Measurements from ENCODE around the gene ERC2.

DNA sequence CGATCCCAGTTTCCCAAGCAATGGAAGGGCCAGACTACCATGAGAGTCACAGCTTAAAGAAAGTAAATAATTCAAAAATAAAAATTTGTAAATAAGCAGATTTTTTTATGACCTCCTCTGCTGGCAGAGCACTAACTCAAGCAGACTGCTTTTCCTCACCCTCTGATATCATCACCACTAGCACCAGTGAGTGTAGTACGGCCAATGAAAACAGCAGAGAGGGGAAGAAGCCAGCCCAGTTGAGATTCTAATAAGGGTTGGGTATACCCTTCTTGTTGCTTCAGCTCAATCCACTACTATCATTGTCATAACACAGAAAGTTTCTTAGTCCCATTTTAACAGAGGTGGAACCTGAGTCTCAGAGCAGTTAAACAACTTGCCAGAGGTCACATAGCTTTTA lies 193.1 kb downstream of the ERC2 start:
- TF ChIP-seq EP300 (IDR thresholded peaks at IDR 0.05) (no peak), POLR2A (IDR thresholded peaks at IDR 0.05; ENCODE audit: low read length) (no peak), CBX2 (IDR thresholded peaks at IDR 0.05; ENCODE audit: borderline replicate concordance, low read depth) (no peak), ZNF302 (CRISPR knock-in tag; IDR thresholded peaks at IDR 0.05) (no peak), RCOR1 (IDR thresholded peaks at IDR 0.05; ENCODE audit: low read depth, low read length) (no peak), CEBPB (IDR thresholded peaks at IDR 0.05) (no peak)
- TF ChIP-seq, protein P1, sequence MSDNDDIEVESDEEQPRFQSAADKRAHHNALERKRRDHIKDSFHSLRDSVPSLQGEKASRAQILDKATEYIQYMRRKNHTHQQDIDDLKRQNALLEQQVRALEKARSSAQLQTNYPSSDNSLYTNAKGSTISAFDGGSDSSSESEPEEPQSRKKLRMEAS (IDR thresholded peaks at IDR 0.05), result no peak
- TF ChIP-seq, protein P2, sequence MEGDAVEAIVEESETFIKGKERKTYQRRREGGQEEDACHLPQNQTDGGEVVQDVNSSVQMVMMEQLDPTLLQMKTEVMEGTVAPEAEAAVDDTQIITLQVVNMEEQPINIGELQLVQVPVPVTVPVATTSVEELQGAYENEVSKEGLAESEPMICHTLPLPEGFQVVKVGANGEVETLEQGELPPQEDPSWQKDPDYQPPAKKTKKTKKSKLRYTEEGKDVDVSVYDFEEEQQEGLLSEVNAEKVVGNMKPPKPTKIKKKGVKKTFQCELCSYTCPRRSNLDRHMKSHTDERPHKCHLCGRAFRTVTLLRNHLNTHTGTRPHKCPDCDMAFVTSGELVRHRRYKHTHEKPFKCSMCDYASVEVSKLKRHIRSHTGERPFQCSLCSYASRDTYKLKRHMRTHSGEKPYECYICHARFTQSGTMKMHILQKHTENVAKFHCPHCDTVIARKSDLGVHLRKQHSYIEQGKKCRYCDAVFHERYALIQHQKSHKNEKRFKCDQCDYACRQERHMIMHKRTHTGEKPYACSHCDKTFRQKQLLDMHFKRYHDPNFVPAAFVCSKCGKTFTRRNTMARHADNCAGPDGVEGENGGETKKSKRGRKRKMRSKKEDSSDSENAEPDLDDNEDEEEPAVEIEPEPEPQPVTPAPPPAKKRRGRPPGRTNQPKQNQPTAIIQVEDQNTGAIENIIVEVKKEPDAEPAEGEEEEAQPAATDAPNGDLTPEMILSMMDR (IDR thresholded peaks at IDR 0.05), result no peak
